SKM-1 (cell line): ENCODE results near the gene CRKL.

Source experiments
- DNase-seq: peaks from one replicate; lab custom pipeline; 2025; ENCODE audit not compliant: unreplicated experiment; lab: John Stamatoyannopoulos, UW

The CRKL gene

DNA sequence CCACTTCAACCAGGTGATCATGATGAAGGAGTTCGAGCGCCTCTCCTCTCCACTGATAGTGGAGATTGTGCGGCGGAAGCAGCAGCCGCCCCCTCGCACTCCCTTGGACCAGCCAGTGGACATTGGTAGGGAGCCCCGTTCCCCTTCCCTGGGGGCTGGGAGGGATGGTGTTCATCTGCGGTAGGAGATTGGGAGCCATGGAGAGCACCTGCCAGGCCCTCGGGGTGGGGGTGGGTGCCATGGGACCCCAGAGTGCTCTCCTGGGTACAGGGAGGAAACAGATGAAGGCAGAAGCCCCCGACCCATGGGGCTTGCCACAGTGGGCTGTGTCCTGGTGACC is 77.7 kb downstream of the CRKL start:
- no peak for DNase-seq

DNA sequence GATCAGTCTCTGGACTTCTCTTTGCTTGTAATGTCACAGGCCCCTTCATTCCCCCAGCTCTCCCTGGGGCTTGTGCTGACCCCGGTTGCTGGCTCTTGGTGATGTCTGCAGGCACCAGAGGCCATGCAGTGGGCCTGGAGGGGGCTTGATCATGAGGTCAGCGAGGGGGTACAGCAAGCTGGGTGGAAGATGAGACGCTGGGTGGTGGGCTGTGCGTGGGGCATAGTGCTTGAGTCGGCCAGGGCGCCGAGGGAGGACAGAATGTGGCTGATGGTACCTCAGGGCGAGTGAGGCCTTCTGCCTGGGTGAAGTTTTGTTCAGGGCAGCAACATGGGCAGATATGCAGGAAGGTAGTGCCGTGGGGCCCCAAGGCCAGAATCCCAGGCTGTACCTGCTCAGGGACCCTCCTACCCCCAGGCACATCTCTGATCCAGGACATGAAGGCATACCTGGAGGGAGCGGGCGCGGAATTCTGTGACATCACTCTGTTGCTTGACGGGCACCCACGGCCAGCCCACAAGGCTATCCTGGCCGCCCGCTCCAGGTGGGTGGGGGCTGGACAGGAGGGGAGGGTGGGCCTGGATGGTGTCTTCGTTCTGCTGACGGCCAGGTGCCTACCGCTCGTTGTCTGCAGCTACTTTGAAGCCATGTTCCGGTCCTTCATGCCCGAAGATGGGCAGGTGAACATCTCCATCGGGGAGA is 78.3 kb downstream of the CRKL start:
- DNase-seq: no peak

DNA sequence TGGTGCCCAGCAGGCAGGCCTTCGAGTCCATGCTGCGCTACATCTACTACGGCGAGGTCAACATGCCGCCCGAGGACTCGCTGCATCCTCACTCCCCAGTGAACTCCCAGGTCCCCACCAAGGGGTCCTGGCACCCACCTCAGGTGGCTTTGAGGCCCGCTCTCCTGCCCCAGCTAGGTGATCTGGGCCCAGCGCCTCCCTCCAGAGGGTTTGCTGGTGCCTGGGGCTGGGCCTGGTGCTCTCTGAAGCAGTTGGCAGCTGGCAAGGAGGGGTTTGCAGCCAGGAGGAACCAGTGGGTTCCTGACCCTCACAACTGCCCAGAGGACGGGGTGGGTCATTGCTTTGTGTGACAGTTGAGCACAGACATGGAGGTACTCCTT is 78.8 kb downstream of the CRKL start:
- DNase-seq: no peak

DNA sequence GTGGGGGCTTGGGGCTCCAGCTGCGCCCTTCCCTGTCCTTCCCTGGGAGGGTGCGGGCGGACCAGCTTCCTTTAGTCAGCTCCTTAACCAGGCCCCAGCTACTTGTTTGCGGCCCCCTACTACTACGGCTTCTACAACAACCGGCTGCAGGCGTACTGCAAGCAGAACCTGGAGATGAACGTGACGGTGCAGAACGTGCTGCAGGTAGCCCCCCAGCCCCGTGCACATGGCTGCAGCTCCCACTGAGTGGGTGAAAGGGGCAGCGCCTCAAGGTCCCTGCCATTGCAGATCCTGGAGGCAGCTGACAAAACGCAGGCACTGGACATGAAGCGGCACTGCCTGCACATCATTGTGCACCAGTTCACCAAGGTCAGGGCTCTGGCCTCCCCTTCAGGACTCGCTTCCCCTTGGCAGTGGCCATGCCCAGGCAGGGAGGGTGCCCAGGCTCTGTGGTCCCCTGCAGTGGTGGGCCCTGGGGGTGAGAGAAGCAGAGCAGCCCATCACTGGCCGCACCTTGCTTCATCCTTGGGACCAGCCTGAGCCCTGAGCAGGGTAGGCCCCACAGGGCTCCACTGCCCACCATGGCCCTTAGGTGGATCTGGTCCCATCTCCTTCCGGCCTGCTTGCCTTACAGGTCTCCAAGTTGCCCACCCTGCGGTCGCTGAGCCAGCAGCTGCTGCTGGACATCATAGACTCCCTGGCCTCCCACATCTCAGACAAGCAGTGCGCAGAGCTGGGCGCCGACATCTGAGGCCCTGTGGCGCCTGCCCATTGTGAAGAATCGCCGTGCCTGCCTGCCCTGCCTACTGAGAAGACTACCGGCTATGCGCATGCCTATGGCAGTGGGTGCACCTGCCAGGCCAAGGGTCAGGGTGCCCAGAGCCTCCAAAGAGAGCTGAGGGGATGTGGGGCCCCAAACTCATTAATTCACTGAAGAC is 79.7 kb downstream of the CRKL start:
- DNase-seq: no peak

DNA sequence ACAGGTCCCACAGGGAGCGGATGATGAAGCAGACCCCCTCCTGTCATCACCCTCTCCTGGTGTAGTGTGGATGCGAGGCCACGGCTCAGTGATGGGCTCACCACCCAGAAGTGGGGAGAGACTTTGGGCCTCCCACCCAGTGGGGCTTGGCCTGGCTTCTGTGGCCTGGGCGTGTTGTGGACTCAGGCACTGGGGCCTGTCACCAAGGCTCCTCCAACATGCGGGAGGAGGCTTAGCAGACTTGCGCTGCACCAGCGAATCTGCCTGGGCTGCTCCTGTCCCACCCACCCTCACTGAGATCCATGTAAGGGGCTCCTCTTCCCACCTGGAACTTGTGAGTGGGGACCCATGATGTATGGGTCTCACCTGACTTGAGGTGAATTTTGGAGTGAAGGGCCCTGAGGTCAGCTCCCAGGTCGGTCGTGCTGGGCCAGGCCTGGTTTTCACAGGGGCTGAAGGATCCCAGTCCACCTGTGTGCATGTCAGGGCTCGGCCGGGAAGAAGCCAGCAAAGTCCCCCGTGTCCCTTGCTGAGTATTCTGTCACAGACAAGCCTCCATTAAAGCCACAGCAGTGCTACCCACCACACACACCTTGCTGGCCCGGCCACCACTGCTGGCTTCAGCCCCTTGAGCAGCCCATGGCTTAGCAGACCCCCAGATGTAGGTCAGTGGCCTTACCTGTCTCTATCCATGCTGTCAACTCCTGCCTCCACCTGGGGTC is 80.5 kb downstream of the CRKL start:
- DNase-seq: no peak

DNA sequence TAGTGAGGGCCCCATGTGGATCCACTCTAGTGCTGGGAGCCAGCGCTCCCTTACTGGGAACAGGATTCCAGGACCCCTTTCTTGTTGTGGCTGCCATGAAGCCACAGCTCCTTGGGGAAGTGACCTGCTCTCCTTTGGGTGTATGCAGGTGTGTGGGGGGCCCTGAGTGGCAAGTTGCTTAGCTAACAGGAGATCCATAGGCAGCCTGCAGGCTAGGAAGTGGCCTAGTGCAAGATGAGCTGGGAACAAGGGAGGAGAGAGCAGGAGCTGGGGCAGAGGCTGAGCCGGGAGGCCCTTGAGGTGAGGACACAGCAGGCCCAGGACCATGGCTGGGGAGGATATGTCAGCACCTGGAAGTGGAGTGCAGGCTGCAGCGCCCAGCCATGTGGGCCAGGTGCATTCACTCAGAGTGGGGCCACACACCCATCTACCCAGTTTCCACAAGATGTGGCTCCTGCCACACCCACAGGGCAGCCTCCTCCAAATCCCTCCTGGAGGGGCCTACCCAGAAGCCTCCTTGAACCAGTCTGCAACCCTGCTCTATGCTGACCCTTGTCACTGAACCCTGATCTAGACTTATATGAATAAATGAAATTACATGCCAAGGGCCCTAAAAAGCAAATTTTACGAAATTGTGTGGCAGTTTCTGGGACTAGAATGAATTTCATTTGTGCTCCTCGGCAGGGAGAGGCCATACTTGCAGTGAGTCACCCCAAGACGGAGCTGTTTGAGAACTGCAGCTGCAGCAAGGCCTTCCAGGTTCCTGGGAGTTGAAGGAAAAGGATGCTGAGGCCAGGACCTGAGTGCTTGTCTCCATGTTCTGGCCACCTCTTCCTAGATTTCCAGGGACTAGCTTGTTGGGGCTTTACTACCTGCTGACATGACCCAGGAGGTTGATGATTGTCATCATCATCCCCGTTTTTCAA is 81.5 kb downstream of the CRKL start:
- no peak for DNase-seq

DNA sequence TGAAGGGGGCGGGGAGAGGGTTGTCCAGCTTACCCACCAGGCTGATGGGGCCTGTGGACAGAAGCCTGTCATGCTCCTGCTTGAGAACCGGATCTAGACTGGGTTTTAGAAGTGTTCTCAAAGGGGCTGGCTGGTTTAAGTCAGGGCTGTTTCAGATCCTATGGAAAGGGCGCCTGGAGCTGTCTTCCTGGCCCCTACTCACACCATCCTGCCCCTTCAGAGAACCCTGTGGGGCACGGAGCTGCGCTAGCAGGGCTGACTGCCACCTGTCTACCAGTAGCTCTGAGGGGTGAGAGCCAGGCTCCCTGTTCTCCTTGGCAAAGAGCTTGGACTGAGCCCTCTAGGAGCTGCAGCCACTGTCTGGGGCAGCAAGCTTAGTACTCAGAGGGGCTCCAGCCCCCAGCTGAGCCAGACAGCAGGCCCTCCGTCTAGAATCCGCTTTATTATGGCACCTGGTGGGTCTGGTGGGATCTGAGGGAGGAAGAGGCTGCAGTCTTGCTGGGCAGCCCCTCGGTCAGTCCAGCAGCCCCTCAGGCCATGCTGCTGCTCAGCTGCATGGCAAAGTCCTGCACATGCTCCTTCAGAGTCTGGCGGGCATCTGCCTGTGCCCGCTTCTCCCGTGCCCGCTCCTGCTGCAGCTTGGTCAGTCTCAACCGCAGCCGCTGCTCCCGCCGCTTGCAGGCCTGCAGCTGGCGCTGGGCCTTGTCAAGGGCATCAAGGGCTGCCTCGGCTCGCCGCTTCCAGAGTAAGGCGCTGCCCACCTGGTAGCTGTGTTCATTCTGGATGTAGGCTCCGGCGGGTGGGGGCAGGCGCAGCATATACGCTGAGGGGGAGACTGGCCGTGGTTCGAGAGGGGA is 82.4 kb downstream of the CRKL start:
- no peak for DNase-seq

DNA sequence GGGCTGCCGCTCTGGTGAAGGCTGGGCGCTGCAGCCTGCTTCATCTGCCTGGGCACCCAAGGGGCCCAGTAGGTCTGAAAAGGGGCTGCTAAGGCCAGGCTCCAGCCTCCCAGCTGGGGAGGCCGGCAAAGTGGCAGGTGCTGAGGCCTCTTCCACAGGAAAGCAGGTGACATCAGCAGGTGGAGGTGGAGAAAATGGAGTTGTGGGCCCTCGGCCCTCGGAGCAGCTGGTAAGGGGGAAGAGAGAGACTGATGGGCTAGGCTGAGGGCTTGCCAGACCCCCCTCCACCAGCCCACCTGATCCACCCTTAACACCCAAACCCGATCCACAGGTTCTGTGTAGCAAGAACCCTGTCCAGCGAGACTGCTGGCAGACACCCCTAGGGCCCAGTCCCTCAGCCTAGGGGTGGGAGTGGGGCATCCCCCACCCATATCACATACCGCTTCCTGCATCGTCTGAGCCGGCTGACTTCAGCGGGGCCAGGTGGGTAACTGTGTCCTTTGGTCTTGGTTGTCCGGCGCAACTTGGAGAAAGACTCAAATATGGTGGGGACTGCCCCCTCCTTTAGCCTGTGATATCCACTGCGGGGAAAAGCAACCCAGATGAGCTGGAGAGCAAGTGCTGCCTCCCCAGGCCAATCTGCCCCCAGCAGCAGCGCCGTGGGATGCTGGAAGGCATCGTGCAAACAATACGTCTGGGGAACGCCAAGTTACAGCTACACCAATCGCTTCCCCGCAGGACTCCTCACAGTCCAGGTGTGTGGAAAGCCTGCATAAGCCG is 83.2 kb downstream of the CRKL start:
- DNase-seq: no peak

DNA sequence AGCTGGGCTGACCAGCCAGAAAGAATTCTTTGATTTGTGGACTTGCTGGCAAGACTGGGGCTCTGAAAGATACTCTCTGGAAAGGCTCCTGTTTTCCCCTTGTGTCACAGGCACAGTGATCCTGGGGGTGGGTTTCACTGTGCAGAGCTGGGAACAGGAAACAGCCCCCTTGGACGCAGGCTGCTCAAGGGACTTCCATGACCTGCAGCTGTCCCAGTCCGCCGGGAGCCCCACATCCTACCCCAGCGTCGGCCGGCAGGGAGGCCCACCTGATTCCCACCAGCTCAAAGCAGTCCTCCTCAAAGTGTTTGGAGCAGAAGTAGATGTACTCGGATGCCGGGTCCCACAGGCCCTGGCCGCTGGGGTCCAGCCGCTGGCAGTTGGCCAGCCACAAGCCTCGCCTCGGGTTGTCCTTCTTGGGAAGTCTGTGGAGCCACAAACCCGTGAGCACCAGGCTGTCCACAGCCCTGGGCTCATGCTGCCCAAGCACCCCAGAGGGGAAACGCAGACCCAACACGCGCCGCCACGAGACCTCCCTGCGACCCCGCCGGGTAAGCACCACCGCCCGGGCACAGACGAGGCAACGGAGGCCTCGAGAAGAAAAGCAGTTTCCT is 83.9 kb downstream of the CRKL start:
- no peak for DNase-seq

DNA sequence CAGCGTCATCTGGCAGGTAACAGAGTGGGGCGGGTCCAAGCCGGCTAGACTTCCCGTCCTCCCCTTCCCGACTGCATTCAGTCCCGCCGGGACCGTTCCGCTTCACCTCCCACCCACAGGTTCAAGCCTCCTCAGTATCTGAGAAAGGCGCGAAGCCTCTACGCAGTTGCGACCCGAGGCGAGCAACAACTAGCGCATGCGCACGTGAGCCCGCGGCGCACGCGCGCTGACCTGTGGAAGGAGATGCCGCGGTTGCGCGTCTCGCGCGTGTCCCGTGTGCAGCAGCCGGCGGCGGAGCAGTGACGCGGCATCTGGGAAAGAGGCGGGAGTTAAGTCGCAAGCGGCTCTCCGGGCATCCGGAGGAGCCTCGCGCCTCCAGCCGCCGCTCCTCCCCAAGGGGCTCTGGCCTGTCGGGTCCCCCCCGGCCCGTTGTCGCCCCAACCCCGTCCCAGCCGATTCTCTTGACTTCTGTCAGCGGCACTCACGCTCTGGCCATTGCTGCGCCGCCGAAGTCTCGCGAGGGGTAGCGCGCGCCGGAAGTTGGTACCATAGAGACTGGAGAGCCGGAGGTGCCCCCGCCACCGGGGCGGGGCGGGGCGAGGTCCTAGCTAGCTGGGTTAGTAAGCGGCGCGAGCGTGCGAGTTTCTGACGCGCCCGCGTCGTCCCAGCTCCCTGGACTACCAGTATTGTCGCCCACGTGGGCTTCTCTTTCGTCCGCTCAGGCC is 84.6 kb downstream of the CRKL start, which contains the start of gene THAP7:
TSS of gene THAP7 (minus strand) at position 518 of the 725 bp plus-strand sequence. CDS start at position 311, 207 bp downstream.
- peak; percentile 90 for DNase-seq
